IPS-20b (cell line): Measurements from ENCODE around the gene CIAO3.
"Not testable (repeated sequence)": the region's sequence is repeated elsewhere in the genome, so short reads cannot be mapped to it uniquely, and the experiment has no call there.

Experiments used
- H3K27ac ChIP-seq: one replicate; pipeline ENCODE4 v1.5.1; 2013; ENCODE audit warnings: low read length
- H3K27me3 ChIP-seq: 2 replicates; pipeline ENCODE4 v1.6.1; 2013; ENCODE audit warnings: mild to moderate bottlenecking, low read length, inconsistent platforms; ENCODE audit not compliant: insufficient read depth
- H3K36me3 ChIP-seq: 2 replicates; pipeline ENCODE4 v1.6.1; 2013; ENCODE audit warnings: low read depth, mild to moderate bottlenecking, inconsistent platforms, low read length, moderate library complexity; ENCODE audit not compliant: insufficient read depth
- H3K4me1 ChIP-seq: 2 replicates; pipeline ENCODE4 v1.6.1; 2013; ENCODE audit warnings: mild to moderate bottlenecking, control low read depth, inconsistent platforms, low read length, moderate library complexity; ENCODE audit not compliant: insufficient read depth
- H3K4me3 ChIP-seq: 2 replicates; pipeline ENCODE4 v1.5.1; 2013; ENCODE audit warnings: mild to moderate bottlenecking, low read length, inconsistent platforms
- H3K9ac ChIP-seq: 2 replicates; pipeline ENCODE4 v1.6.1; 2013; ENCODE audit warnings: low read depth, mild to moderate bottlenecking, inconsistent platforms, low read length, moderate library complexity
- H3K9me3 ChIP-seq: 2 replicates; pipeline ENCODE4 v1.6.1; 2013; ENCODE audit warnings: mild to moderate bottlenecking, low read depth, low read length, inconsistent platforms; ENCODE audit not compliant: insufficient read depth

CIAO3 gene

GRCh38 chr16:782766-783403 is 42.1 kb upstream of the CIAO3 start:
- Histone ChIP-seq H3K4me3 (no peak overlapping the region), H3K27ac (no peak overlapping the region), H3K36me3 (peaks cover 6% of the 10 kb centered on the region), H3K27me3 (peaks cover 4% of the 10 kb centered on the region; the same call in 1 of the 2 replicates), H3K4me1 (no peaks in the 10 kb centered on the region), H3K9me3 (no peaks in the 10 kb centered on the region), H3K9ac (no peak overlapping the region)

- H3K4me1 ChIP-seq = no peaks in the 10 kb centered on the region
- no peaks in the 10 kb centered on the region for H3K9me3 ChIP-seq
- H3K27me3 ChIP-seq = peaks cover 4% of the 10 kb centered on the region; the same call in 1 of the 2 replicates
- H3K4me3 ChIP-seq = no peak overlapping the region
- H3K9ac ChIP-seq = no peak overlapping the region
- H3K36me3 ChIP-seq = peaks cover 6% of the 10 kb centered on the region
- no peak overlapping the region for H3K27ac ChIP-seq
Measured at GRCh38 chr16:782258-782657, 41.5 kb upstream of the CIAO3 start.

DNA sequence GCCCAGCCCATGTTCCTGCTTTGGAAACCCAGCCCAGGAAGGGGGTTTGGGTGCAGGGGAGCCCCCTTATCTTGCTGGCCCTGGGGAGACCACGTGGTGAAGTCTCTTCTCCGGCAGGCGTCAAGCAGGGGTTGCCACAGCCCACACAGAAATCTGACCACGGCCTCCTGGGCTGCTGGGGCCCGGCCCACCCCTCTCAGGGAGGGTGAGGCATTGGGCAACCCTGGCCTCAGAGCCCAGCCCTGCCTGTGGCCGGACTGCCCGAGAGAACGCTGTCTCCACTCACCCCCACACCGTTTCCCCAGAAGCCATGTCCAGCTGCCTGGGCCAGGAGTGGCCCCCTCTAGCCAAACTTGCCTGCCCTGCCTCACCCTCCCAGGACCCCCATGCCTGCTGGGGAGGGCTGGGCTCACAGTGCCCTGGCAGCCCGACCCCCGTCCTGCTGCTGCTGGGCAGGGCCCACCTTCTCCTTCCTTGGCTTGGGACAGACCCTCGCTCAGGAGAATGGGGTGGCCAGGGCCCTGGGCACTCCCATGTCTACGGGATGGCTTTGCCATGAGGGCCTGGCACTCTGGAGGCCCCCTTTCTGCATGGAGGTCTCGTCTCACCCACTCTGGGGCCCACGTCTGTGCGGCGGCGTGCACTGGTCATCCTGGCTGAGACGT is 40.7 kb upstream of the CIAO3 start:
- peaks cover 4% of the 10 kb centered on the region for H3K36me3 ChIP-seq
- no peak overlapping the region for H3K27ac ChIP-seq
- no peaks in the 10 kb centered on the region for H3K9me3 ChIP-seq
- H3K9ac ChIP-seq = no peak overlapping the region
- peaks cover 4% of the 10 kb centered on the region; the same call in 1 of the 2 replicates for H3K27me3 ChIP-seq
- no peaks in the 10 kb centered on the region for H3K4me1 ChIP-seq
- no peak overlapping the region for H3K4me3 ChIP-seq

- Histone ChIP-seq H3K27me3 (peaks cover 4% of the 10 kb centered on the region; the same call in 1 of the 2 replicates), H3K9me3 (no peaks in the 10 kb centered on the region), H3K9ac (no peak overlapping the region), H3K36me3 (no peaks in the 10 kb centered on the region), H3K4me3 (no peak overlapping the region), H3K4me1 (no peaks in the 10 kb centered on the region), H3K27ac (no peak overlapping the region)
Measured at GRCh38 chr16:780296-780695, 39.5 kb upstream of the CIAO3 start.

GRCh38 chr16:779561-779960 is 38.8 kb upstream of the CIAO3 start:
- no peaks in the 10 kb centered on the region for H3K9me3 ChIP-seq
- H3K4me3 ChIP-seq = no peak overlapping the region
- no peak overlapping the region for H3K9ac ChIP-seq
- H3K27me3 ChIP-seq = peaks cover 4% of the 10 kb centered on the region; the same call in 1 of the 2 replicates
- H3K27ac ChIP-seq = no peak overlapping the region
- H3K4me1 ChIP-seq = no peaks in the 10 kb centered on the region
- H3K36me3 ChIP-seq = no peaks in the 10 kb centered on the region

DNA sequence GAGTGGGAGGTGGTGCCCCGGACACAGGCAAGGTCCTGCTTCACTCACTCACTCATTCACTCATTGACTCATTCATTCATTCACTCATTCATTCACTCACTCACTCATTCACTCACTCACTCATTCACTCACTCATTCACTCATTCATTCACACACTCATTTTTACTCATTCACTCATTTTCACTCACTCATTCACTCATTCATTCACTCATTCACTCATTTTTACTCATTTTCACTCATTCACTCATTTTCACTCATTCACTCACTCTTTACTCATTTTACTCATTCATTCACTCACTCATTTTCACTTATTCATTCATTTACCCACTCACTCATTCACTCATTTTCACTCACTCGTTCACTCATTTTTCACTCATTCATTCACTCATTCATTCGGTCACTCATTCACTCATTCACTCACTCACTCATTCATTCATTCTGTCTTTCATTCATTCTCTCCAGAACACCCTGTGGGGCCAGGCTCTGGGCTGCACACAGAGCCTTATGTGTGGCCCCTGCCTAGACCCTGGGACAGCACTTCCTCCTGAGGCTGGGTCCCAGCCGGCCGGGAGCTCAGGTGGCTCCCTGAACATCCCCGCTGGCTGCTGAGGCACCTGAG is 38.2 kb upstream of the CIAO3 start:
- Histone ChIP-seq H3K27me3 (peaks cover 4% of the 10 kb centered on the region; the same call in 1 of the 2 replicates), H3K4me3 (no peak overlapping the region), H3K27ac (no peak overlapping the region), H3K9me3 (no peaks in the 10 kb centered on the region), H3K4me1 (no peaks in the 10 kb centered on the region), H3K36me3 (no peaks in the 10 kb centered on the region), H3K9ac (no peak overlapping the region)

- Histone ChIP-seq H3K27me3 (peaks cover 4% of the 10 kb centered on the region; the same call in 1 of the 2 replicates), H3K9ac (no peak overlapping the region), H3K27ac (no peak overlapping the region), H3K9me3 (no peaks in the 10 kb centered on the region), H3K4me3 (no peak overlapping the region), H3K36me3 (no peaks in the 10 kb centered on the region), H3K4me1 (no peaks in the 10 kb centered on the region)
Measured at GRCh38 chr16:778447-778846, 37.6 kb upstream of the CIAO3 start.

GRCh38 chr16:777826-778225 is 37.0 kb upstream of the CIAO3 start:
- no peaks in the 10 kb centered on the region for H3K4me1 ChIP-seq
- H3K4me3 ChIP-seq = no peak overlapping the region
- peaks cover 4% of the 10 kb centered on the region; the same call in 1 of the 2 replicates for H3K27me3 ChIP-seq
- H3K36me3 ChIP-seq = no peaks in the 10 kb centered on the region
- H3K9ac ChIP-seq = no peak overlapping the region
- no peak overlapping the region for H3K27ac ChIP-seq
- H3K9me3 ChIP-seq = no peaks in the 10 kb centered on the region

DNA sequence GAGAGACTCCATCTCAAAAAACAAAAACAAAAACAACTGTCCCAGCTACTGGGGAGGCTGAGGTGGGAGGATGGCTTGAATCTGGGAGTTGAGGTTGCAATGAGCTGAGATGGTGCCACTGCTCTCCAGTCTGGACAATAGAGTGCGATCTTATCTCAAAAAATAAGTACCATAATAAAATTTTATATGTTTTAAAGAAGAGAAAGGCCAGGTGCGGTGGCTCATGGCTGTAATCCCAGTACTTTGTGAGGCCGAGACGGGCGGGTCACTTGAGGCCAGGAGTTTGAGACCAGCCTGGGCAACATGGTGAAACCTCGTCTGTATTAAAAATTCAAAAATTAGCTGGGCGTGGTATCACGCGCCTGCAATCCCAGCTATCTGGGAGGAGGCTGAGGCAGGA is 36.0 kb upstream of the CIAO3 start:
- H3K36me3 ChIP-seq = no peaks in the 10 kb centered on the region
- no peak overlapping the region for H3K4me3 ChIP-seq
- no peaks in the 10 kb centered on the region for H3K9me3 ChIP-seq
- H3K27me3 ChIP-seq = peaks cover 4% of the 10 kb centered on the region; the same call in 1 of the 2 replicates
- H3K4me1 ChIP-seq = no peaks in the 10 kb centered on the region
- no peak overlapping the region for H3K9ac ChIP-seq
- H3K27ac ChIP-seq = no peak overlapping the region

DNA sequence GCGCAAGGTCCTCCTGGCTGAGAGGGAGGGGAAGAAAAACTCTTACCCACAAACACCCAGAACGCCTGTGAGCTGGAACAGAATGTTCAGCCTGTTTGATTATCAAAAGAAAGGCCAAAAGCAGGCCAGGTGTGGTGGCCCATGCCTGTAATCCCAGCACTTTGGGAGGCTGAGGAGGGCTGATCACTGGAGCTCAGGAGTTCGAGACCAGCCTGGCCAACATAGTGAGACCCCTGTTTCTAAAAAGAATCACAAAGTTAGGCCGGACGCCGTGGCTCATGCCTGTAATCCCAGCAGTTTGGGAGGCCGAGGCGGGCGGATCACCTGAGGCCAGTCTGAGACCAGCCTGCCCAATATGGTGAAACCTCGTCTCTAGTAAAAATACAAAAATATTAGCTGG is 35.5 kb upstream of the CIAO3 start:
- H3K36me3 ChIP-seq, H3K4me3 ChIP-seq, H3K27me3 ChIP-seq, H3K9ac ChIP-seq, H3K9me3 ChIP-seq, H3K27ac ChIP-seq, H3K4me1 ChIP-seq: not testable (repeated sequence)

- Histone ChIP-seq H3K4me1 (no peaks in the 10 kb centered on the region), H3K27ac (no peak overlapping the region), H3K27me3 (peaks cover 4% of the 10 kb centered on the region; the same call in 1 of the 2 replicates), H3K36me3 (no peaks in the 10 kb centered on the region), H3K4me3 (no peak overlapping the region), H3K9ac (no peak overlapping the region), H3K9me3 (no peaks in the 10 kb centered on the region)
Measured at GRCh38 chr16:775236-775796, 34.5 kb upstream of the CIAO3 start.
